NCI-H2029 (cell line): ENCODE results near the gene CLIC4.

ENCODE experiments used
- DNase-seq: peaks from one replicate; lab custom pipeline; 2025; lab: John Stamatoyannopoulos, UW

The CLIC4 gene

DNA sequence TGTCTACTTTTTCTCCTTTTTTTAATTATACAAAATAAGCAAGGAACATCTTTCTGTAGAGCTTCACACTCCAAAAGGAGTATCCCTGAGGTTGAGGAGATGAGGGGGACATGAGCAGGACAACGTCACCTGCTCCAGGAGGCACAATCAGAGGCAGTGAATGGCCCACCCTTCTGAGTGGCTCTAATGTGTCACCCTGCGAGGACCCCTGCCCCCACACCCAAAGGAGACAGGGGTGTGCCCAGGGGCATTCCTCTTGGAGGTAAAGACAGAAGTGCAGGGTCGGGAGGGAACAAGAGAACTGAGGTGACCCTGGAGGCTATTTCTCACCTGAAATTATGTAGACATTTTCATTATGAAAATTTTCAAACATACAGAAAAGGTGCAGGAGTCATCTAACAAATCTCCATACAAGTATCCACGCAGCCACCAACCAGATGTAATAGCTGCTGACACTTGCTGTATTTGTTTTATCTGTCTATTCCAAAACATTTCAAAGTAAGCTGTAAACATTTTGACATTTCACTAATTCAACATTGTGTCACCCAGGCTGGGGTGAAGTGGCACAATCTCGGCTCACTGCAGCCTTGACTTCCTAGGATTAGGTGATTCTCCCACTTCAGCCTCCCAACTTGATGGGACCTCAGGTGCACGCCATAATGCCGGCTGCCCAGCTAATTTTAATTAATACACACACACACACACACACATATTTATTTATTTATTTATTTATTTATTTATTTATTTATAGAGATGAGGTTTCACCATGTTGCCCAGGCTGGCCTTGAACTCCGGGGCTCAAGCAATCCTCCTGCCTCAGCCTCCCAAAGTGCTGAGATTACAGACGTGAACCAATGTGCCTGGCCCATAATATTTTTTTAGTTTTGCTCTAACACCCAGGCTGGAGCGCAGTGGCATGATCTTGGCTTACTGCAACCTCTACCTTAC lies 114.1 kb downstream of the CLIC4 start:
- no peak for DNase-seq

- no peak for DNase-seq
Observed at GRCh38 chr1:24860841-24861240, 115.6 kb downstream of the CLIC4 start.

GRCh38 chr1:24861821-24862727 lies 116.8 kb downstream of the CLIC4 start:
- no peak for DNase-seq

- DNase-seq = no peak
Observed at GRCh38 chr1:24862775-24863483, 117.7 kb downstream of the CLIC4 start.

GRCh38 chr1:24864370-24864777 lies 119.1 kb downstream of the CLIC4 start:
- DNase-seq = no peak

DNA sequence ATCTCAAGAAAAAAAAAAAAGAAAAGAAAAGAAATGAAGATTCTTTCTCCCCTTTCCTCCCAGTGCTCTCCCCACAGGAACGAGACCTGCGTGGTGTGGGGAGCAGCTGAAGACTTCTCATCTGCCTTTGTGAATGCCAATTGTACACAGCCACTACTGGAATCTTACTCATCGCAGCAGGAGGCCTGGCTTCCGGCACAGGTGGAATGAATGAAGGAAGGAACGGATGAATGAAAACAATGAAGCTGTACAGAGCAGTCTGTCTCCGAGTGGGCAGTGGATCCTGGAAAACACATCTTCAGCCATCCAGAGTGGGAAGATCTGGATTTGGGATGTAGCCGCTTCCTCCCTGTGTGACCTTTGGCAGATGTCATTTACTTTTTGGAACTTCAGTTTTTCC lies 119.9 kb downstream of the CLIC4 start:
- DNase-seq = no peak

- no peak for DNase-seq
Observed at GRCh38 chr1:24865587-24865986, 120.3 kb downstream of the CLIC4 start.

DNA sequence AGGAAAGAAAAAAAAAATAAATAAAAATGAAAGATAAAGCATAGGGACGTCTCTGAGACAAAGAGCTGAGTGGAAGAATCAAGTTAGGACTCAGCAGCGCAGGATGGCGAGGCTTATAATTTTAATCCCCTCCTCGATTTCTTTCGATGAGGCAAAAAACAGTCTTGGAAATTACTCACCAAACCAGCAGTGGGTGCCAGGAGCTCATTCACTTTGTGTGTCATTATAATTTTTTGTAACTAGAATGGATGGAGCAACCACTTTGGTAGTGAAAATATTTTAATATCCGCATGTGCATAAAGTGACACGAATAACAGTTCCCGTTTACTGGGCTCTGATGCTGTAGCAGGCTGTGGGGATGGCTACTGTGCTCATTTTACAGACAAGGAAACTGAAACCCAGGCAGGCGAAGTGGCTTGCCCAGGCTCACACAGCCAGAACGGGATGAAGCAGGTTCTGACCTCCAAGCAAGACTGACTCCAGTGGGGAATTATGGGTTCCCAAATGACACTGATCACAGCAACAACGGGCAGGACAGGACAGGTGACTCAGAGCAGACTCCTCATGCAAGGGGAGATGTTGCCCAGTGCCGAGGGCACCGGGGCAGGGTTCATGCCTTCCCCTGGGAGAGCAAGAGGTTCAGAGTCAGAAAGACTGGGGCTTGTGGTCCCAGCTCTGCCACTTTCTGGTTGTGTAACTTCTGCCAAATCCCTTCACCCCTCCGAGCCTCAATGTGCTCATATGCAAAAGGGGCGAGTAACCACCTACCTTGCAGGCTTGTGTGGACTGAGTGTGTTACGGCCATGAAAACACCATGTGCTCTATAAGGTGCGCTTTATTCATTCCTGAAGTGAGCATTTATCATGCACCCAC lies 121.2 kb downstream of the CLIC4 start:
- DNase-seq = no peak

GRCh38 chr1:24867084-24867870 lies 122.0 kb downstream of the CLIC4 start:
- DNase-seq = no peak

- no peak for DNase-seq
Observed at GRCh38 chr1:24868016-24868875, 123.0 kb downstream of the CLIC4 start.

- DNase-seq = no peak
Observed at GRCh38 chr1:24870551-24871195, 125.4 kb downstream of the CLIC4 start.

DNA sequence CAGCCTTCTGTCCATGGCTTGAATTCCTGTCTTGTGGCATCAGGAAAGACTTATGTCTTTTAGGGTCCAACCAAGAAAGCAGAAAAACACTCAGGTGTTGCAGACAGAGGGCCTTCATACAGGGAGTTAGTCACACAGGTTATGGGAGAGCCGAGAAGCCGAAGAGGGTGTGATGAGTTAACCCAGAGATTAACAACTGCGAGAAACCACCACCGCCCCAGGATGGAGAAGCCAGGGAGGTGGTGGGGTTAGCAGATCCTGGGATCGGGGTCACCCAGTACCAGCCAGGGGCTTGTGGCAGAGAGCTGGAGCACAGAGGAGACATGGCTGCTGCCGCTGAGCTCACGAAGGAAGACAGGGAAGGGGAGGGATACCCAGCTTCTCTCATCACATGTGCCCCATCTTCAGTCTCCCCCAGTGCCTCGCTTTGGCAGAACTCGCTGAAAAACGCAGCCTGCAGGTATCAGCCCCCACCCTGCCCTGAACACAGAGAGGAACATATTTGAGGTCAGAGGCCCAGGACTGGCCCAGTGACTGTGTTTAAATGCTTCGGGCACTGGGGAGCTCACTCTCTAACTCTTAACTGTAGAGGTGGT lies 126.2 kb downstream of the CLIC4 start:
- DNase-seq = no peak

DNA sequence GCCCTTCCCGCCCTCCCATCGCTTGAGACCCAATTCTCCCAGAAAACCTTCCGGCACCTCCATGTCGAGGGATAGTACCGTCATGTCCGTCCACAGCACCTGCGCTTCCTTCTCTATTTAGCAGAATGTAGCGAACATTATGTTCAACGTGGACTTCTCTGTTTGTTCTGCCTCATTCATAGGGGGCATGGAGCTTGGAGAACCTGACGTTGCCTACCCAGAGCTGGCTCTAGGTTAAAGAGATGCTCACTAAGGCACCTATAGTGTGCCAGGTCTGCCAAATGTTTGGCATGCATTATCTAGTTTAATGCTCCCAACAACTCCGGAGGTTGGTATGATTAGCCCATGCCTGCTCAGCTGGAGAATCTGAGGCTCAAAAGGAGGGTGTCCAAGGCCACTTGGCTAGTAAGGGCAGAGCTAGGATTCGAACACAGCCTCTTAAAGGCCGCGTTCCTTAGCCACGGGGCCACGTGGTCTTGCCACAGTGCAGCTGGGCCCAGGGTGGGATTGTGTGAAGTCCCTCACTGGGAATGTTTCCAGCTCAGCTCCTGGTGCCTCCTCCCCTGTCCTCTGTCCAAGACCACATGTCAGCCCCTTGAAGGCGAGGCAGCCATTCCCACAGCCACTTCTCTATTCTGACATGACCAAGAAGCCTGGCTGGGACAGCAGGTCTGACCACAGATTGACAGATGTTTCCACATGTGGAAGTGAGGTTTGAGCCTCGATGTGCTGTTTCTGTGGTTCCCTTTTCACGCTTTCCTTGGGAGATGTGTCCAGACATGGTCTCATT lies 127.0 kb downstream of the CLIC4 start:
- DNase-seq = no peak

GRCh38 chr1:24873148-24873547 lies 127.9 kb downstream of the CLIC4 start:
- no peak for DNase-seq

DNA sequence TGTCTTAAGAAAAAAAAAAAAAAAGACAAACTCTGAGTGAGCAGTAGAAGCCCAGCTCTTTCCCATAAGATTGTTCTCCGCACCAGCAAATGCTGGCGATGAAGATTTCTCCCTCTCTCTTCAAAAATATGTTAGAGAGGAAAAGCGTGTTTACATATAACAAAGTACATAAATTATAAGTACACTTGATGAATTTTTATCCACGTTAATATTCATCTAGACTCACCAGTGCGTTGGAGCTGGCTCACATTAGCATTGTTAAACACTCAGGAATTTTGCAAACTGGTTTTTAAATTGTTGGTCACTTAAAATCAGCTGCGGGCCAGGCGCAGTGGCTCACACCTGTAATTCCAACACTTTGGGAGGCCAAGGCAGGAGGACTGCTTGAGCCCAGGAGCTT lies 128.8 kb downstream of the CLIC4 start:
- DNase-seq = no peak

DNA sequence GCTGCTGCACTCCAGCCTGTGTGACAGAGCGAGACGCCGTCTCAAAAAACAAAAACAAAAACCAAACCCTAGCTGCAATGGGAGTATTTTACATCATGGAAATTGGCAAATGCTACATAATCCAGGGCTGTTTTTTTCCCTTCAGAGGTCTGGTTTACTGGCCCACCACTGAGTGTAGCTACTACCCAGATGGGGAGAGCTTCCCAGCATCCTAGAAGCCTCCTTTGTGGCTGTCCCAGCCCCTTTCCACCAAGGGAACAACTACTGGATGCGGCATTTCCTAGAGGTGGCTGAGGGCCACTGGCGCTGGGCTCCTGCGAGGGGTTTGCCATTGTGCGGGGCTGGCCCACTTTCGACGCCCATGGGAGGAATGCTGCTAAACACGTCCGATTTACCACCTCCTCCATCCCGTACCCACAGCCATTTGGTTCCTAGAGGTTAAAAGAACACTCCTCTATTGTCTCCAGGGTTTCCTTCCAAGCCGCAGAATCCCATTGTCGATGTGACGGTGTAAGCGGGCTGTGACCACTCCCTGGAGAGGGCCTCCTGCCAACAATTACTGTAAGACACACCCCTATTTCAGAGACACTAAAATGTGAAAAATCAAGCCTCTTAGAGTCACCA lies 129.5 kb downstream of the CLIC4 start:
- DNase-seq = no peak

GRCh38 chr1:24875257-24875656 lies 130.0 kb downstream of the CLIC4 start:
- no peak for DNase-seq
